H9 (cell line): ENCODE results near the gene PTPRB. TPM values are rescaled to one million over a fixed set of nuclear protein-coding genes. Genes with fewer than 3 reads are reported as not detected.

Source experiments
- DNase-seq: peaks from one replicate; pipeline ENCODE4 v3.0.0-alpha.2; 2017
- H2AFZ ChIP-seq: one replicate; pipeline ENCODE4 v1.6.1; 2013; ENCODE audit warnings: mild to moderate bottlenecking, low read length, control low read depth, moderate library complexity
- H2AK5ac ChIP-seq: 2 replicates; pipeline ENCODE4 v1.6.1; 2013; ENCODE audit warnings: low read length, control low read depth, mixed read lengths; ENCODE audit not compliant: insufficient read length
- H2BK120ac ChIP-seq: one replicate; pipeline ENCODE4 v1.6.1; 2013; ENCODE audit warnings: low read depth, mild to moderate bottlenecking, low read length, control low read depth, inconsistent platforms; ENCODE audit not compliant: poor library complexity, severe bottlenecking
- H2BK12ac ChIP-seq: 2 replicates; pipeline ENCODE4 v1.6.1; 2013; ENCODE audit warnings: low read length, control low read depth, mixed read lengths, low read depth; ENCODE audit not compliant: insufficient read length
- H2BK15ac ChIP-seq: 2 replicates; pipeline ENCODE4 v1.6.1; 2013; ENCODE audit warnings: low read depth, low read length, control low read depth
- H2BK20ac ChIP-seq: one replicate; pipeline ENCODE4 v1.6.1; 2013; ENCODE audit warnings: low read depth, mild to moderate bottlenecking, low read length, control low read depth, inconsistent platforms; ENCODE audit not compliant: poor library complexity, severe bottlenecking
- H2BK5ac ChIP-seq: 2 replicates; pipeline ENCODE4 v1.6.1; 2013; ENCODE audit warnings: low read length, control low read depth, mixed read lengths; ENCODE audit not compliant: insufficient read length
- H3K14ac ChIP-seq: 2 replicates; pipeline ENCODE4 v1.6.1; 2013; ENCODE audit warnings: low read length, control low read depth; ENCODE audit not compliant: insufficient read depth
- H3K18ac ChIP-seq: 2 replicates; pipeline ENCODE4 v1.6.1; 2013; ENCODE audit warnings: low read depth, mild to moderate bottlenecking, mixed read lengths, low read length, control low read depth; ENCODE audit not compliant: insufficient read length
- H3K23ac ChIP-seq: 2 replicates; pipeline ENCODE4 v1.6.1; 2013; ENCODE audit warnings: low read length, control low read depth, mixed read lengths, low read depth; ENCODE audit not compliant: insufficient read length
- H3K23me2 ChIP-seq: 2 replicates; pipeline ENCODE4 v1.6.1; 2013; ENCODE audit warnings: low read depth, mild to moderate bottlenecking, mixed read lengths, low read length, control low read depth; ENCODE audit not compliant: insufficient read length, poor library complexity, severe bottlenecking
- H3K27ac ChIP-seq: 2 replicates; pipeline ENCODE4 v1.5.1; 2013; ENCODE audit warnings: low read length, control low read depth, mixed read lengths, low read depth; ENCODE audit not compliant: insufficient read length
- H3K27me3 ChIP-seq: 2 replicates; pipeline ENCODE4 v1.6.1; 2013; ENCODE audit warnings: low read length, control low read depth, inconsistent platforms; ENCODE audit not compliant: insufficient read depth
- H3K4ac ChIP-seq: 2 replicates; pipeline ENCODE4 v1.6.1; 2013; ENCODE audit warnings: low read depth, mild to moderate bottlenecking, control low read depth, inconsistent platforms, low read length, moderate library complexity
- H3K4me1 ChIP-seq: 2 replicates; pipeline ENCODE4 v1.6.1; 2013; ENCODE audit warnings: low read length, control low read depth, inconsistent platforms; ENCODE audit not compliant: insufficient read depth
- H3K4me2 ChIP-seq: 2 replicates; pipeline ENCODE4 v1.6.1; 2013; ENCODE audit warnings: low read length, control low read depth, mixed read lengths; ENCODE audit not compliant: insufficient read length, insufficient read depth
- H3K56ac ChIP-seq: 2 replicates; pipeline ENCODE4 v1.6.1; 2013; ENCODE audit warnings: low read depth, mild to moderate bottlenecking, mixed read lengths, low read length, control low read depth; ENCODE audit not compliant: insufficient read length
- H3K79me1 ChIP-seq: 2 replicates; pipeline ENCODE4 v1.6.1; 2013; ENCODE audit warnings: low read depth, mild to moderate bottlenecking, moderate library complexity, low read length, control low read depth, inconsistent platforms; ENCODE audit not compliant: insufficient read depth, poor library complexity, severe bottlenecking
- H3K79me2 ChIP-seq: 2 replicates; pipeline ENCODE4 v1.6.1; 2013; ENCODE audit warnings: low read length, control low read depth, inconsistent platforms; ENCODE audit not compliant: insufficient read depth
- H3K9ac ChIP-seq: 2 replicates; pipeline ENCODE4 v1.6.1; 2013; ENCODE audit warnings: low read length, control low read depth, mixed read lengths; ENCODE audit not compliant: insufficient read length; ENCODE audit errors: extremely low read depth
- H3K9me3 ChIP-seq: one replicate; pipeline ENCODE4 v1.6.1; 2013; ENCODE audit warnings: low read depth, low read length, inconsistent platforms; ENCODE audit not compliant: control insufficient read depth
- H3T11ph ChIP-seq: one replicate; pipeline ENCODE4 v1.6.1; 2013; ENCODE audit warnings: mild to moderate bottlenecking, low read length, control low read depth, inconsistent platforms
- H4K20me1 ChIP-seq: one replicate; pipeline ENCODE4 v1.6.1; 2013; ENCODE audit not compliant: control insufficient read depth, insufficient read length, insufficient read depth
- H4K5ac ChIP-seq: 2 replicates; pipeline ENCODE4 v1.6.1; 2013; ENCODE audit warnings: low read depth, mild to moderate bottlenecking, mixed read lengths, low read length, control low read depth; ENCODE audit not compliant: insufficient read length
- H4K8ac ChIP-seq: replicated peaks from 2 replicates; pipeline ENCODE4 v1.6.1; 2013; ENCODE audit warnings: low read length, control low read depth, mixed read lengths, low read depth; ENCODE audit not compliant: insufficient read length
- H4K91ac ChIP-seq: 2 replicates; pipeline ENCODE4 v1.6.1; 2013; ENCODE audit warnings: low read depth, mild to moderate bottlenecking, moderate library complexity, mixed read lengths, low read length, control low read depth; ENCODE audit not compliant: insufficient read length
- H3K27ac Mint-ChIP-seq, 3 experiments: 2 replicates in 2 of 3; 3 replicates in 1 of 3; pipeline ENCODE4 v1.8.0; 2020 to 2021; ENCODE audit warnings: mixed read lengths in 3 of 3, mild to moderate bottlenecking in 1 of 3, moderate library complexity in 1 of 3
- H3K27me3 Mint-ChIP-seq: 2 replicates; pipeline ENCODE4 v1.8.0; 2021; ENCODE audit warnings: low read depth, mild to moderate bottlenecking, moderate library complexity, mixed read lengths
- H3K36me3 Mint-ChIP-seq, 3 experiments: 2 replicates in 2 of 3; 3 replicates in 1 of 3; pipeline ENCODE4 v1.8.0; 2020 to 2021; ENCODE audit warnings: low read depth in 3 of 3, mixed read lengths in 3 of 3; ENCODE audit not compliant: insufficient read depth in 1 of 3
- H3K4me1 Mint-ChIP-seq, 2 experiments: 2 replicates each; pipeline ENCODE4 v1.8.0; 2020; ENCODE audit warnings: mixed read lengths in 2 of 2
- H3K4me3 Mint-ChIP-seq, 2 experiments: 2 replicates in 1 of 2; 3 replicates in 1 of 2; pipeline ENCODE4 v1.8.0; 2020 to 2021; ENCODE audit warnings: mild to moderate bottlenecking in 2 of 2, mixed read lengths in 2 of 2, moderate library complexity in 1 of 2
- H3K9me3 Mint-ChIP-seq, 2 experiments: 2 replicates in 1 of 2; 3 replicates in 1 of 2; pipeline ENCODE4 v1.8.0; 2020; ENCODE audit warnings: mild to moderate bottlenecking in 2 of 2, mixed read lengths in 2 of 2, moderate library complexity in 1 of 2
- CTCF ChIP-seq: fragments of 200-600 bp; sonication (generic); conservative IDR thresholded peaks from 3 replicates; pipeline ENCODE4 v1.8.0; 2021; ENCODE audit warnings: antibody characterized with exemption, mild to moderate bottlenecking
- WGBS: extraction: QIAGEN DNeasy Blood & Tissue Kit; methylation state at CpG from one replicate; pipeline ENCODE4 v1.1.7; 2013; ENCODE audit warnings: missing lambda C conversion rate, low lambda C conversion rate, mixed read lengths; ENCODE audit not compliant: insufficient read length; ENCODE audit errors: extremely low coverage; 5-methylcytosine and 5-hydroxymethylcytosine counted together
- total RNA-seq: library from RNA; stranded (reverse); gene quantifications from 2 replicates; pipeline ENCODE4 v1.2.1, GENCODE V29; 2021

The PTPRB gene
- total RNA-seq, 1 experiment from 2014 or later, result 1.4 TPM

- H3K27me3 ChIP-seq, result no peaks in the 10 kb centered on the region
- no peak overlapping the region for H3K23ac ChIP-seq
- H3K18ac ChIP-seq, result no peak overlapping the region
- no peak overlapping the region for H3K9ac ChIP-seq
- no peak overlapping the region for H2BK15ac ChIP-seq
- H3K79me2 ChIP-seq, result no peaks in the 10 kb centered on the region
- H3K14ac ChIP-seq, result no peak overlapping the region
- no peak overlapping the region for H2AFZ ChIP-seq
- H3K9me3 Mint-ChIP-seq, result no peaks in the 10 kb centered on the region; a peak in 1 of 5 replicates
- no peak overlapping the region for H3K4me2 ChIP-seq
- H3T11ph ChIP-seq, result no peak overlapping the region
- H4K20me1 ChIP-seq, result no peaks in the 10 kb centered on the region
- H3K9me3 ChIP-seq, result no peaks in the 10 kb centered on the region
- H2BK5ac ChIP-seq, result no peak overlapping the region
- no peaks in the 10 kb centered on the region; the same call in 1 of the 2 replicates for H3K27me3 Mint-ChIP-seq
- no peak overlapping the region for H4K91ac ChIP-seq
- H3K27ac ChIP-seq, result no peak overlapping the region
- no peak overlapping the region for H4K8ac ChIP-seq
- no peak for DNase-seq
- peaks cover 0 to 5% (median 0%) of the 10 kb centered on the region in 3 experiments; a peak in 1 of 7 replicates for H3K36me3 Mint-ChIP-seq
- no peaks in the 10 kb centered on the region for H3K79me1 ChIP-seq
- peaks cover 3 to 4% of the 10 kb centered on the region in 2 experiments; a peak in 3 of 4 replicates for H3K4me1 Mint-ChIP-seq
- no peak overlapping the region for H3K4ac ChIP-seq
- H3K4me1 ChIP-seq, result no peaks in the 10 kb centered on the region
- H3K56ac ChIP-seq, result no peak overlapping the region
- no peak for TF ChIP-seq CTCF
- no peak overlapping the region for H3K27ac Mint-ChIP-seq
- no peaks in the 10 kb centered on the region for H3K23me2 ChIP-seq
- no peak overlapping the region for H2BK20ac ChIP-seq
- H2BK120ac ChIP-seq, result no peak overlapping the region
- no peak overlapping the region for H2AK5ac ChIP-seq
- H2BK12ac ChIP-seq, result no peak overlapping the region
- no peak overlapping the region for H3K4me3 Mint-ChIP-seq
- no peak overlapping the region for H4K5ac ChIP-seq
- WGBS, result no CpG with 5 or more reads among the region's 2 CpGs
Observed at GRCh38 chr12:70592664-70593063, 44.6 kb downstream of the PTPRB start.
